HG02973 (cell line): ENCODE results near the gene CCDC57.

Experiments
- ATAC-seq: cut with Tn5 transposase; IDR thresholded peaks from one replicate; pipeline ENCODE4 v1.9.1; 2021; ENCODE audit warnings: moderate library complexity; ENCODE audit not compliant: unreplicated experiment

The CCDC57 gene

GRCh38 chr17:82247182-82247823 lies 34.7 kb upstream of the CCDC57 start:
- ATAC-seq, result no peak

DNA sequence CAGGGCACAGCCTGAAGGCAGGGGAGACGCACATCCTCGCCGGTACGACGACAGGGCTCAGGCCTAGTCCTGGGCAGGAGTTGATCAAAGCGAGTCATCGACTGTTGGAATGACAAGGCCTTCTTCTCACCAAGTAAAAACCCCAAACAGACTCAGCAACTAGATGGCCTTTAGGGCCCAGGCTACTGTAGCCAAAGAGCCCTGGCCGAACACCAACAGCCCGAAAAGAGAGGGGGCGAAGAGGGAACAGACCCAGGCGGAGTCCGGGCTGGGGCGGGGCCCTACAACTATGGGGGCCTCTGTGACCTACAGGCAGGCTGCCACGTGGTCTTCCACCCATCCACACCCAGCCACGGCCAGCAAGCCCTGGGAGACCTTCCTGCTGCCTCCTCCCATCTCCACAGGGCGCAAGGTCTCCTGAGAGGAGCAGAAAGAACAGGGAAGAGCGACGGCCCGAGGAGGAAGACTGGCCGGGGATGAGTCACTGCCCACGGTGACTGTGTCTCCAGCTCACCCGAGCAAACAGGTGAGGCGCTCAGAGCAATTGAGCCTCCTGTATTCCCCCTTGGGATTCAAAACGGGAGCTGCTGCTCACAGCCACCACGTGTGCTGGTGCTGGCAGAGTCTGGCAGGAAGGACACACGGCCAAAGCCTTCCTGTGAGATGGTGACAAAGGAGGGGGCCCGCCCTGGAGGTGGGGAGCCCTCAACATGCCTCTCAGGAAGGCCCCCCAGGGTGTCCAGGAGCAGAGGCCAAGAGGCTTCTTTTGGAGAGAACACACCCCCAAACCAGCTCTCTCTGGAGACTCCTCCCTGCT lies 33.9 kb upstream of the CCDC57 start:
- no peak for ATAC-seq

DNA sequence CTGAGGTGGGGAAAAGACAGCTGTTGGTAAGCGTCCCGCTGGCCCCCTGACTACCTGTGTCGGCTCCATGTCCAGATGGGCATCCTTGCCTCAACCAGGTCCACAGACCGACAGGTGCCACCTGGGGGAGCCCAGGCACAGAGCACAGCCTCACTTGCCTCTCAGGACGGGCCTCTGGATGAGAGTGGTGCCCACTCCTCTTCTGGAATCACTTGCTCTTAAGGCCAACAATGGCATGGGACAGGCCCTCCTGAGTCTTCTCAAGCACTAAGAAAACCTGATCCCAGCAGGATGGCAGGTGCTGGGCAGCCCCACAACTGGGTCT lies 33.4 kb upstream of the CCDC57 start:
- no peak for ATAC-seq

GRCh38 chr17:82245134-82246039 lies 32.7 kb upstream of the CCDC57 start:
- no peak for ATAC-seq

- ATAC-seq, result no peak
Observed at GRCh38 chr17:82244413-82245133, 31.9 kb upstream of the CCDC57 start.

- no peak for ATAC-seq
Observed at GRCh38 chr17:82243648-82244412, 31.2 kb upstream of the CCDC57 start.

DNA sequence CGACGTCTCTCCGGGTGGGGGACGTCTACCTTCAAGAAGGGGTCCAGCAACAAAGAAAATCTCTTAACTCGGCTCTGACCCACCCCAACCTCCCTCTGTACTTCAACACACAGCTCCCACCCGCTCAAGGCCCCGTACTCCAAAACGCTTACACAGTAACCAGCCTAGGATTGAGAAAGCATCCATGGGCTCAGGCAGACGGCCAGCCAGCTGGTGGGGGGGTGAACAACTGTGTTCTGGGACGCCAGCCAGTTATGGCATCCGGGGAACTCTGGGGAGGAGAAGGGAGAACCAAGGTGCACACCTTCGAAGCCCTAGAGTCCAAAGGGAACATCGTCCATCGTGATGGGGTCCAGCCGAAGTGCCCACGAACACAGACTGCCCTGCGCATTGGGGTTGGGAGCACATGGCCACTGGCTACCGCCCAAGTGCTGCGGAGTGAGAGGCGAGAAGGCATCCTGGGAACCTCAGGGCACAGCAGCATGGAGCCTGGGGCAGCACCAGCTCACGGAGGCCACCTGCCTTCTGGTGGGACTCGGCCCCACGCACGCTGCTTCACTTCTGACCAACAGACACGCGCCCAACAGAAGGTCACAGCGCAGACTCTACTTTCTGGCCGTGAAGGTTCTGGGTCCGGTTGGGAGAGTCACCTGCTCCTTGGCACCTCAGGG lies 30.5 kb upstream of the CCDC57 start:
- ATAC-seq, result no peak

GRCh38 chr17:82242698-82242976 lies 30.0 kb upstream of the CCDC57 start:
- ATAC-seq, result no peak

GRCh38 chr17:82241926-82242697 lies 29.5 kb upstream of the CCDC57 start:
- ATAC-seq, result no peak

GRCh38 chr17:82241183-82241925 lies 28.7 kb upstream of the CCDC57 start:
- no peak for ATAC-seq

GRCh38 chr17:82240506-82241182 lies 28.0 kb upstream of the CCDC57 start:
- no peak for ATAC-seq

GRCh38 chr17:82239926-82240505 lies 27.4 kb upstream of the CCDC57 start:
- no peak for ATAC-seq

DNA sequence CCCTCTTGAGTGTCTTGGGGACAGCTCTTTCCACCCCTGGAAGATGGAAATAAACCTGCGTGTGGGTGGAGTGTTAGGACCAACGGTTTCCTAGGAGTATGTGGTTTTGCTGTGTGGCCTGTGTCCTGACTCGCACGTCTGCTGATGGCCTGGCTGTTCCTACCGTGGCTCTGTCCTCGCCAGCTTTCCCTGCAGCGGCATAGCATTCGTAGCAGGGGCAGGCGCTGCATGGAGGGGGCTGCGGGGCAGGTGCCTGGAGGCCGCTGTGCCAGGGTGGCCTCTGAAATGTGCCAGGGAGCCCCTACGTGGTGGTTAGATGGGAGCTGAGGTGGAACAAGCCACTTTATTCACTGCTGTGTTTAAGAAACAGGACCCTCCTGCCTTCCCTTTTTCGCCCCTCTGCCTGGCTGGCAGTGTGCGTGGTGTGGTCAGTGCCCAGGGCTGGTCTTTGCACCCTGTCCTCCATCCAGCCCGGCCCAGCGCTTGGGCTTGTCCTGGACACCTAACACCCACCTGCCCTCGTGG lies 26.8 kb upstream of the CCDC57 start:
- ATAC-seq, result no peak

- no peak for ATAC-seq
Observed at GRCh38 chr17:82238472-82239201, 26.0 kb upstream of the CCDC57 start.

- no peak for ATAC-seq
Observed at GRCh38 chr17:82237746-82238471, 25.3 kb upstream of the CCDC57 start.
